ENCODE results near the gene GNAZ. TPM values are rescaled to one million over a fixed set of nuclear protein-coding genes. Genes with fewer than 3 reads are reported as not detected.

The GNAZ gene
- total RNA-seq, 1 donor from 2014 or later, result 3.1 TPM

GRCh38 chr22:23098718-23099530 is 28.6 kb downstream of the GNAZ start:
- ATAC-seq, result peak; percentile 93
- DNase-seq (ENCODE audit: missing footprints), result peak; percentile 75
- intact Hi-C loops (cut with DNase I), result no loop called here

GRCh38 chr22:23099531-23099804 is 29.1 kb downstream of the GNAZ start:
- DNase-seq (ENCODE audit: missing footprints) (no peak), ATAC-seq (no peak)
- intact Hi-C loops (cut with DNase I), result no loop called here

DNA sequence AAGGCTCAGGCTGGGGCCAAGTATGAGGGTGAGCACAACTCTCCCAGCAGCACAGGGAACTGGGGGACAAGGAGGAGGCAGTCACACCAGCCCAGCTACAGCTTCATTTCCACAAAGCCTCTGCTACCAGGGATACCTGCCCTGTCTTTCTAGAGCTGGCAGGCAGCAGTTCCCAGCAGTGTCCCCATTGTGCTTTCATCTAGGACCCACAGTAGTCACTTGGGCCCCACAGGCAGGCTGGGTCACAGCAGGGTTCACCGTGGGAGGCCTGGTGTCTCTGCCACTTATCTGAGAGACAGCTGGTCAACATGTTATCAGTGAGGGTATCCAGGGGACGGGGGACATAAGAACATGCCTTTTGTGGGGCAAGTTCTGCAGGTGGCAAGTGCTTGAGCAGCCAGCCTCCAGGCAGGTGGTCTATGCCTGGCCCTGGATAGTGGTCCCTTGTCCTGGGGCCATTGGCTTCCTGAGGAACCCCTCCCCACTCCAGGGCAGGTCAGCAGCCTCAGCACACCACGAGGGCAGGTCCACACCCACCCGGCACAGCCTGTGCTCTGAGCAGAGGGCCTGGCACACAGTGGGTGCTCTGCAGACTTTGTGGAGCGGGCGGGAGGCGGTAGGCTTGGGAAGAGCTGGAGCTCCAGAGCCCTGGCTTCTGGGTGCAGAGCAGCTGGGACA is 29.9 kb downstream of the GNAZ start:
- ATAC-seq (no peak), DNase-seq (ENCODE audit: missing footprints) (no peak)
- intact Hi-C loops (cut with DNase I), result no loop called here

DNA sequence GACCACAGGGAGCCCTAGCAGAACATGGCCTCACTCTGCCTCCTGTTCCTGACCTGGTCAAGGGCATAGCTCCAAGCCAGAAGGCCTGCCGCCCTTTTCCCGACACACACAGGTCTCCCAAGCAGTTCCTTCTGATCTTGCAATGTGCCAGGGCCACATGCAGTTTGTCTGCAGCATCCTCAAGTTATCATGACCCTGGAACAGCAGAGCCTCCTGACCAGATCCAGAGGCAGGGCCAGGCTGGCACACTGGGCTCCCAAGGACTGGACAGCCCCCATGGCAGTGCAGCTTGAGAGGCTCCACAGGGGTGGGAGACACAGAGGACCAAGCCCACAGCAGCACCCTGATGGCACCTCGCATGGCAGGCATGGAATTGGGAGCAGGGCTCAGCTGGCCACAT is 31.2 kb downstream of the GNAZ start:
- DNase-seq (ENCODE audit: missing footprints) (no peak), ATAC-seq (no peak)
- intact Hi-C loops (cut with DNase I), result no loop called here

- ATAC-seq (no peak), DNase-seq (ENCODE audit: missing footprints) (no peak)
- intact Hi-C loops (cut with DNase I), result no loop called here
These were observed 31.8 kb downstream of the GNAZ start for GRCh38 chr22:23102002-23102655.

DNA sequence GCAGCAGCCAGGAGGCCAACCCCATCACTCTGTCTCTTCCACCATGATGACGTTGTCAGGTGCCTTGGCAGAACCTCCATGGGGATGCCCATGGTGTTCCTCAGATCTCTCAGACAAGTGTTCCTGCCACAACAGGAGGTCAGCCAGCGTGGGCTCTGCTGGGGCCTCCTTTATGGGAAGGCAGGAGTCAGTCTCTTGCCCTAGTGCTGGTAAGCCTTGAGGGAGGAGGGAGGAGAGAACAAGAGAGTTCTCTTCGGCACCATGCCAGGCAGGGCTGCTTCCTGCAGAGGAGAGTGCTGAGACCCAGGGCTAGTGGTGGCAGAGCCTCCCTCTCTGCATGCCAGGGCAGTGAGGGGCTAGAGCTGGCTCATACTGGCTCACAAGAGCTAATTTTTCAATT is 32.5 kb downstream of the GNAZ start:
- intact Hi-C loops (cut with DNase I), result no loop called here
- no peak for DNase-seq (ENCODE audit: missing footprints)
- ATAC-seq, result no peak

DNA sequence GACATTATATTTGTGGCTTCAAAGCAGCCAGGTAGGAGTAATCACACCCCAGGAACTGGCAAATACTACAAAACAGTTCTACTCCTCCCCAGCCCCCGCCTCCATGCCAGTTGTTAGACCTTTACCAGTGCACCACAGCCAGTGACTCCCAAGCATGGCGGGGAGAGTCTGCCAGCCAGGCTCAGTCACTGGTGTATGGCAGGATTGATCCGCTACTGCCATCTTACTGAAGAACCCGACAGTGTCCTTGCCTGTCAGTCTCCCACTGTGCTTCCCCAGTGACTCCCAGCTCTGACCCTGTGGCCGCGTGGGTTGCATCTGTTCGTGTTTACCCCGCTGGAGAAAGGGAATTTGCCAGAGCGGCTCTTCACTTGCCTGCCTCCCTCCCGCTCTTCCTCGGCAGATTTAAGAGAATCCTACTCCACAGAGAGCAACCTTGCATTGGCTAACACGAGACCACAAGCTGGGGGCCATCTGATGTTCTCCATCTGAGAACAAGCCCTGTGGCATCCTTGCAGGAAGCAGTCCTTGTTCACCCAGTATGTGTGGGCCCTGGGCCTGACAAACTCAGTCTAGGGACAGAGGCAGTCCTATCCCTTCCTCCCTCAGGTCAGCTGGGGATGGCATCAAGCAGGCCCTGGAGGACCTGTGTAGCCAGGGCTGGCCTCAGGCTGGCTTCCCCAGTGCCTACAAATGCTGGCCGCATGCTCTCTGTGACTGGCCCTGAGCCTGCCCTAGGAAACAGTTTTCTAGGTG is 33.1 kb downstream of the GNAZ start:
- intact Hi-C loops (cut with DNase I), result no loop called here
- ATAC-seq, result no peak
- DNase-seq (ENCODE audit: missing footprints), result no peak

DNA sequence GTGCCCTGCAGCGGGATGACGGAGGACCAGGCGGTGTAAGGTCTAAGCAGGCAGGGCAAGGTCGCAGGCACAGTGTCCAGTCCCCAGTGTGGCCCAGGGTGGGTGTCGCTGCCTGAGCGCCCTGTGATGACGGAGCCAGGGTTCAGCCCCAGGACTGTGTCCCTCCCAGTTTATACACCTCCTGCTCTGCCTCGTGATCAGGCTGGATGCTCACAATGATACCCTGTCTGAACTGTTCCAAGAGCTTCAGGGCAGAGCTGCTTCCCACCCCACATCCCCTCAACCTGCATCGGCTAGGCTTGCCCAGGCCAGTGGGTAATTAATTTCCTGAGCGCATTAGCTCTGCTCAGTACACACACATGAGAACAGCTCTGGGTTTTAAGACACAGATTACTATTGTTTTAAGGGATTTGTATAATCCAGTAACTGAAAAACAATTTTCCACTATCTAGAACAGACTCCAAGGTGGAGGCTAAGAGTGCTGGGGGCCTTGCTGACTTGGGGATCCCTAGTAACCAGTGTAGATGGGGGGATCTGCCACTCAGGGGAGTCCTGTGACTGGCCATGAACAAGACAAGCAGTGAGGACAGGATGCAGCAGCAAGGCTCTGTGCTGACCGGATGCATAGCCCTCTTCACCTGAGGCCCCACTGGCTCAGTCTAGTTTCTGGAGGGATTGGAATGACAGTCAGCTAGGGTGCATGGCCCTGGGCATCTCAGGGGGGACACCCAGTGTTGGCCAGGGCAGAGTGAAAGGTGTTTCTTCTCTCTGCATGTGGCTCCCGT is 34.1 kb downstream of the GNAZ start:
- DNase-seq (ENCODE audit: missing footprints), result no peak
- intact Hi-C loops (cut with DNase I), result no loop called here
- no peak for ATAC-seq

DNA sequence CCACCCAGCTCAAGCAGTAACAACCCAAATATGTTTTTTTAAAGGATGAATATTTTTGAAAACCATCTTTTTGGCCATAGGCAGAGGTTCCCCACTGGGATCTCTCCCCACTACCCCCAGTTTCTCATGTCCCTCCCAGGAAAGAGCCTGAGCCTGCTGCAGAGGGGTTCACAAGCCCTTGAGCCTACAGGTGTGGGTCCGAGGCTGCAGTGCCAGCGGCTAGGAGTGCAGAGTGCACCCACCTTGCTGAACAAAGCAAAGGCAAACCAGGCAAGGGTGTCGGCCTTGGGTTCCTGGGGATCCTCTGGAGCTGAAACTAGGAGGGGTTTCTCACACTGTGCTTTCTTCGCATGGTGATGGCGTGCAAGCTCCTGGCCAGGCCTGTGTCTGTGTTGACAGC is 35.0 kb downstream of the GNAZ start:
- intact Hi-C loops (cut with DNase I), result no loop called here
- DNase-seq (ENCODE audit: missing footprints), result no peak
- no peak for ATAC-seq

DNA sequence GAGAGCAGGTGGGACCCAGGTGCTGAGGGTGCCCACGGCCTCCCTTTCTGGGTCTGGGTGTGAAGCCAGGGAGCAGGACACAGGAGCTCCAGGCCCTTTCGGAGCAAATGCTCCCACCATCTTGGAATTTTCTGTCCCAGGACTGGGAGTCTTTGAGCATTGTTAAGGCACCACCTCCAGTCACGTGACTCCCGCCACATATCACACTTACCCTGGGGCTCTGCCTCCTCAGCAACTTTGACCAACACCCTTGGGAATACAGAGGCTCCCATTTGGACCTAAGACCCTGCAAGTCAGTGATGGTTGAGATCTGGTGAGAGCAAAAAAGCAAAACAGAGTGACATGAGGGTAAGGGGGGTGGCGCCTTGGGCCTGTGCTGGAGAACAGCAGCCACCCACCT is 35.6 kb downstream of the GNAZ start:
- no peak for DNase-seq (ENCODE audit: missing footprints)
- ATAC-seq, result no peak
- intact Hi-C loops (cut with DNase I), result no loop called here

- ATAC-seq (peak; percentile 7), DNase-seq (ENCODE audit: missing footprints) (no peak)
- intact Hi-C loops (cut with DNase I), result no loop called here
These were observed 36.0 kb downstream of the GNAZ start for GRCh38 chr22:23106344-23106743.

GRCh38 chr22:23106906-23107367 is 36.6 kb downstream of the GNAZ start:
- DNase-seq (ENCODE audit: missing footprints) (no peak), ATAC-seq (peak; percentile 92)
- intact Hi-C loops (cut with DNase I), result no loop called here

DNA sequence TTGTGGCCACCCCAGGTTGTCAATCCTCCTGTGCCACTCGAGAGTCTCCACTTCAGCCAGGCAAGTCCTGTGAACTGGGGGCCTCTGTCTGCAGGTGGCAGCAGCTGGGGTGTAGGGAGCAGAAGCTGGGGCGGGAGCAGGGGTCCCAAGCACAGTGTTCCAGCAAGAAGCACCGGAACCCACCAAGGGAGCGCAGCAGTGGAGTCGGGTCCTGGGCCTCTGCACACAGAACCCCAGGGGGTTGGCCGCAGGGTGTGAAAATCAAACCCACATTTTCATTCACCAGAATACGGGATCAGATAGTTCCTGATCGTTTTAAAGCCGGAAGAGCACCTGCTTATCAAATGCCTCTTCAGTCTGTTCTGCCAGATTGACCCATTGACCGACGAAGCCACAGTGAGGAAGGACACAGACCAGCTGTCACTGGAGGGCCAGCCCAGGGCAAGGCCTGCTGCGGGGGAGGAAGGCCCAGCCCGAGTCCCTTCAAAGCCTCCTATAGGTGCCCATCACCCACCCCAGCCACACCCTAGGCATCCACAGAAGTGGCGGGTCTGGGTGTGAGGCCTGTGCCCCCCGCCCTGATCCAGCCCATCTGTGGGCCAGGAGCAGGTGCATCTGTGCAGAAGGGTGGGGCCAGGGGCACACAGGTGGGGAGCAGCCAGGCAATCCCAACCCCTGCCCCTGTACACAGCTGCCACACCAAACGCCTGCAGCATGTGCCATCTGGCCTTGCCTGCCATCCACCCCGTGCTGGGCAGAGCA is 37.3 kb downstream of the GNAZ start:
- ATAC-seq, result no peak
- intact Hi-C loops (cut with DNase I), result no loop called here
- DNase-seq (ENCODE audit: missing footprints), result no peak

GRCh38 chr22:23108249-23109078 is 38.1 kb downstream of the GNAZ start:
- intact Hi-C loops (cut with DNase I), result no loop called here
- DNase-seq (ENCODE audit: missing footprints) (no peak), ATAC-seq (no peak)

DNA sequence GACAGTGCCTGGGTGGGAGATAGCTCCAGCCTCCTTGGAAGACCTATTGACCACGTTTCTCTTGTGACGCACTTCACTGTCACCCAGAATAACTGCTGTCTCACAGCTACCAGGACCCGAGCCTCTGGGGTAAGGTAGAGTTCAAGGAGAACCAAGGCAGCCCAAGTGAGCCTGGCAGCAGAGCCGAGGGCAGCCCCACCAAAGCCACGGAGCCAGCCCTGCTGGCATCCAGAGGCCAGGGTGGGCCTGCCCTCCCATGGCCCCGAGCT is 38.7 kb downstream of the GNAZ start:
- DNase-seq (ENCODE audit: missing footprints) (no peak), ATAC-seq (no peak)
- intact Hi-C loops (cut with DNase I), result no loop called here

- DNase-seq (ENCODE audit: missing footprints) (no peak), ATAC-seq (no peak)
- intact Hi-C loops (cut with DNase I), result no loop called here
These were observed 39.2 kb downstream of the GNAZ start for GRCh38 chr22:23109441-23109978.

GRCh38 chr22:23110190-23110921 is 40.0 kb downstream of the GNAZ start:
- DNase-seq (ENCODE audit: missing footprints), result no peak
- no peak for ATAC-seq
- intact Hi-C loops (cut with DNase I), result no loop called here
